Measurements from ENCODE around the gene CELA2A.
A peak's percentile ranks its signal among the peaks of the same experiment; 100 is the strongest.
"Not testable (repeated sequence)": the region's sequence is repeated elsewhere in the genome, so short reads cannot be mapped to it uniquely, and the experiment has no call there.

The CELA2A gene

GRCh38 chr1:15444468-15445389 lies 11.8 kb upstream of the CELA2A start:
- no peak for DNase-seq

GRCh38 chr1:15445390-15446122 lies 11.0 kb upstream of the CELA2A start:
- no peak for DNase-seq

GRCh38 chr1:15446212-15446611 lies 10.3 kb upstream of the CELA2A start:
- no peak for DNase-seq

- DNase-seq: no peak
Observed at GRCh38 chr1:15448877-15449462, 7.6 kb upstream of the CELA2A start.

GRCh38 chr1:15449567-15449966 lies 7.0 kb upstream of the CELA2A start:
- no peak for DNase-seq

GRCh38 chr1:15451014-15451722 lies 5.4 kb upstream of the CELA2A start:
- DNase-seq: no peak

- DNase-seq: no peak
Observed at GRCh38 chr1:15452216-15452615, 4.3 kb upstream of the CELA2A start.

- no peak for DNase-seq
Observed at GRCh38 chr1:15452866-15453571, 3.5 kb upstream of the CELA2A start.

- no peak for DNase-seq
Observed at GRCh38 chr1:15453734-15454133, 2.8 kb upstream of the CELA2A start.

- no peak for DNase-seq
Observed at GRCh38 chr1:15454256-15454655, 2.3 kb upstream of the CELA2A start.

- no peak for DNase-seq
Observed at GRCh38 chr1:15455522-15455921, 1.0 kb upstream of the CELA2A start.

- no peak for DNase-seq
Observed at GRCh38 chr1:15457585-15457984, 1.1 kb downstream of the CELA2A start.

- DNase-seq: not testable (repeated sequence)
Observed at GRCh38 chr1:15458388-15458787, 1.9 kb downstream of the CELA2A start.

GRCh38 chr1:15459771-15460707 lies 3.5 kb downstream of the CELA2A start:
- peak in 1 of 51 donors; percentile 2 for DNase-seq

- DNase-seq: no peak
Observed at GRCh38 chr1:15460708-15461095, 4.2 kb downstream of the CELA2A start.

GRCh38 chr1:15463064-15463800 lies 6.7 kb downstream of the CELA2A start:
- not testable (repeated sequence) for DNase-seq

- DNase-seq: not testable (repeated sequence)
Observed at GRCh38 chr1:15463926-15464322, 7.4 kb downstream of the CELA2A start.

GRCh38 chr1:15465674-15466073 lies 9.1 kb downstream of the CELA2A start:
- DNase-seq: no peak

Data from hypothalamus (tissue), 51 donors.